B cell (primary cell): ENCODE results near the gene KISS1R. TPM values are rescaled to one million over a fixed set of nuclear protein-coding genes. Genes with fewer than 3 reads are reported as not detected.

Source experiments
- ATAC-seq: fragments of 200-7000 bp; cut with Tn5 transposase; one replicate; pipeline ENCODE4 v1.10.0; 2021; ENCODE audit warnings: low read depth, mild to moderate bottlenecking, moderate number of reproducible peaks, moderate library complexity
- CTCF ChIA-PET: fragments of 350-600 bp; sonication (Branson Sonifier 250); formaldehyde crosslinking; loops from one replicate; lab custom pipeline; 2021; ENCODE audit warnings: antibody characterized with exemption, inconsistent platforms; lab: Charles Lee
- POLR2A ChIA-PET: fragments of 350-600 bp; sonication (Branson Sonifier 250); formaldehyde crosslinking; loops from one replicate; lab custom pipeline; 2021; ENCODE audit warnings: antibody characterized with exemption; lab: Charles Lee
- DNase-seq: peaks from one replicate; pipeline ENCODE4 v3.0.0; 2013
- H2AFZ ChIP-seq: 2 replicates; pipeline ENCODE4 v1.6.1; 2012; ENCODE audit warnings: mild to moderate bottlenecking, low read depth, low read length; ENCODE audit not compliant: insufficient read depth, poor library complexity, severe bottlenecking
- H3K27ac ChIP-seq, 2 donors: 1 replicate in 1 of 2; 2 replicates in 1 of 2; pipeline ENCODE4 v1.5.1; 2012 to 2013; ENCODE audit warnings: low read length in 2 of 2, mild to moderate bottlenecking in 2 of 2, moderate library complexity in 1 of 2
- H3K27me3 ChIP-seq, 4 experiments: fragments of 200-600 bp in 1 of 4; sonication (generic) in 1 of 4; replicated peaks in 1 of 4; 1 replicate in 2 of 4; 2 replicates in 2 of 4; pipeline versions ENCODE4 v1.6.1 to v1.7.0; 2013 to 2016; ENCODE audit warnings: low read length in 3 of 4, mild to moderate bottlenecking in 2 of 4, mixed read lengths in 1 of 4, moderate library complexity in 1 of 4; ENCODE audit not compliant: insufficient read depth in 4 of 4, control insufficient read depth in 3 of 4; ENCODE audit errors: control extremely low read depth in 1 of 4
- H3K36me3 ChIP-seq, 2 experiments: replicated peaks in 1 of 2; 1 replicate in 1 of 2; 2 replicates in 1 of 2; pipeline versions ENCODE4 v1.6.1 to v1.7.1; 2013; ENCODE audit warnings: low read length in 1 of 2; ENCODE audit not compliant: insufficient read depth in 2 of 2, control insufficient read depth in 1 of 2; ENCODE audit errors: control extremely low read depth in 1 of 2, extremely low read depth in 1 of 2
- H3K4me1 ChIP-seq, 2 donors: fragments of 200-600 bp in 1 of 2; sonication (generic) in 1 of 2; 1 replicate in 1 of 2; 2 replicates in 1 of 2; pipeline versions ENCODE4 v1.5.1 to v1.6.1; 2013 to 2017; ENCODE audit warnings: low read length in 2 of 2; ENCODE audit not compliant: control insufficient read depth in 2 of 2, insufficient read depth in 2 of 2
- H3K4me2 ChIP-seq: replicated peaks from 2 replicates; pipeline ENCODE3; 2012; ENCODE audit warnings: mild to moderate bottlenecking, low read depth, low read length; ENCODE audit not compliant: poor library complexity, severe bottlenecking
- H3K4me3 ChIP-seq, 5 experiments: fragments of 200-600 bp in 1 of 5; sonication (generic) in 1 of 5; 1 replicate in 3 of 5; 2 replicates in 2 of 5; pipeline versions ENCODE4 v1.5.1 to v1.7.0; 2011 to 2016; ENCODE audit warnings: low read length in 4 of 5, mild to moderate bottlenecking in 4 of 5, low read depth in 2 of 5, control low read depth in 1 of 5, moderate library complexity in 1 of 5; ENCODE audit not compliant: insufficient read depth in 1 of 5; ENCODE audit errors: control extremely low read depth in 1 of 5, extremely low read depth in 1 of 5
- H3K79me2 ChIP-seq: fragments of 200-600 bp; sonication (generic); one replicate; pipeline ENCODE4 v1.6.0; 2016; ENCODE audit warnings: low read length; ENCODE audit not compliant: control insufficient read depth, insufficient read depth
- H3K9ac ChIP-seq: fragments of 200-600 bp; sonication (generic); 2 replicates; pipeline ENCODE4 v1.6.1; 2017; ENCODE audit warnings: mild to moderate bottlenecking, low read length, moderate library complexity
- H3K9me3 ChIP-seq, 3 donors: one replicate each; pipeline versions ENCODE4 v1.6.1 to v1.7.1; 2013; ENCODE audit warnings: low read length in 2 of 3; ENCODE audit not compliant: control insufficient read depth in 2 of 3, insufficient read depth in 1 of 3; ENCODE audit errors: control extremely low read depth in 1 of 3
- H4K20me1 ChIP-seq: 2 replicates; pipeline ENCODE4 v1.6.0; 2012; ENCODE audit warnings: mild to moderate bottlenecking, low read length; ENCODE audit not compliant: insufficient read depth, control insufficient read depth, poor library complexity, severe bottlenecking
- H3K27ac Mint-ChIP-seq: one replicate; pipeline ENCODE4 v1.8.0; 2021; ENCODE audit warnings: mixed read lengths
- H3K27me3 Mint-ChIP-seq: one replicate; pipeline ENCODE4 v1.8.0; 2021; ENCODE audit warnings: mixed read lengths
- H3K4me1 Mint-ChIP-seq: one replicate; pipeline ENCODE4 v1.8.0; 2021; ENCODE audit warnings: mixed read lengths
- H3K4me3 Mint-ChIP-seq: one replicate; pipeline ENCODE4 v1.8.0; 2021; ENCODE audit warnings: mixed read lengths
- H3K9me3 Mint-ChIP-seq: one replicate; pipeline ENCODE4 v1.8.0; 2022; ENCODE audit warnings: mixed read lengths; ENCODE audit not compliant: insufficient read depth
- EZH2 ChIP-seq: IDR thresholded peaks from 2 replicates; pipeline ENCODE4 v1.6.1; 2012; ENCODE audit warnings: borderline replicate concordance, low read depth, mild to moderate bottlenecking, moderate library complexity, low read length; ENCODE audit not compliant: insufficient read depth, poor library complexity, severe bottlenecking
- WGBS: methylation state at CpG from one replicate; pipeline ENCODE4 v1.1.5; 2013; ENCODE audit warnings: missing lambda C conversion rate; ENCODE audit not compliant: insufficient coverage; 5-methylcytosine and 5-hydroxymethylcytosine counted together
- intact Hi-C: fragments of 100-400 bp; cut with micrococcal nuclease; formaldehyde crosslinking; loops from one replicate; pipeline ENCODE4 v1.10.0; 2022
- polyA plus RNA-seq: library from polyadenylated mRNA; depleted of rRNA; stranded (reverse); fragments of >200 nt; gene quantifications from 2 replicates; pipeline ENCODE4 v1.2.3, GENCODE V29; 2012
- total RNA-seq, 2 donors: library from RNA; stranded (reverse); fragments of 120-200 nt in 1 of 2; gene quantifications; 1 replicate in 1 of 2; 2 replicates in 1 of 2; pipeline versions ENCODE4 v1.2.3 to v1.2.4, GENCODE V29; 2013 to 2022
- TF ChIP-seq, protein P1 (sequence below): fragments of 200-600 bp; IDR thresholded peaks from one replicate; pipeline ENCODE4 v1.8.0; 2022; ENCODE audit warnings: antibody characterized with exemption, mild to moderate bottlenecking

KISS1R gene
- total and polyA plus RNA-seq, 2 donors (not counting 1 experiment from before 2014, with no cell fraction given): 0.79 to 1.3 TPM

DNA sequence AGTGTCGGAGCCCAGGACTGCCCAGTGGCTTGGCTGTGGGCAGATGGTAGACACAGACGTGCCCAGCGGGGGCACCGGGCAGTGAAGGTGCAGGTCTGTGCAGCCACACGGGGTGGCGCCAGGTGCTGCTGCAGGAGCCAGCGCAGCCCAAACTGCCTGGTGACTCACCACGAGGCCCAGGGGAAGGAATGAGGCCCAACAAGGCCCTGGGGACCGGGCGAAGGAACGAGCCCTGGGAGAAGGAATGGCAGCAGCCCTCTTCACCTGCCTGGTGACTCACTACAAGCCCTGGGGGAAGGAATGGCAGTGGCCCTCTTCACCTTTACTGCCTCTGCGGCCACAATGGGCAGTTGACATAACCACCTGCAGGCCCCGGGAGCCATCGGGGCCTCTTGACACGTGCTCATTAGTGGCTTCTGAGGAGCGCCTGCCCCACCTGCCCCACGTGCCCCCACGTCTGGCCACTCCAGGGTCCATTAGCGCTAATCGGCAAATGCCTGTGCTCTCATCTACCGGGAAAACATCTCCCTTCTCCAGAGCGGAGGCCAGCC is 33.4 kb upstream of the KISS1R start:
- Mint-ChIP-seq H3K27me3 (no peaks in the 10 kb centered on the region), H3K9me3 (no peaks in the 10 kb centered on the region), H3K4me3 (no peak overlapping the region), H3K27ac (no peak overlapping the region), H3K4me1 (no peaks in the 10 kb centered on the region)
- no peaks in the 10 kb centered on the region for H3K9me3 ChIP-seq
- intact Hi-C loops: no loop called here
- CTCF ChIA-PET: interaction anchor here (1.2 kb wide), 1 partner anchor 36 kb away, joined by 3 read pairs; no protein-coding TSS in a partner anchor
- POLR2A ChIA-PET: interaction anchor here (0.7 kb wide), 1 partner anchor 20 kb away, joined by 6 read pairs; no protein-coding TSS in a partner anchor
- H4K20me1 ChIP-seq: peaks cover 51% of the 10 kb centered on the region
- 94% methylated on average over 22 of the region's 22 CpGs for WGBS
- no peak overlapping the region for H3K4me3 ChIP-seq
- TF ChIP-seq EZH2: no peak
- TF ChIP-seq, protein P1, sequence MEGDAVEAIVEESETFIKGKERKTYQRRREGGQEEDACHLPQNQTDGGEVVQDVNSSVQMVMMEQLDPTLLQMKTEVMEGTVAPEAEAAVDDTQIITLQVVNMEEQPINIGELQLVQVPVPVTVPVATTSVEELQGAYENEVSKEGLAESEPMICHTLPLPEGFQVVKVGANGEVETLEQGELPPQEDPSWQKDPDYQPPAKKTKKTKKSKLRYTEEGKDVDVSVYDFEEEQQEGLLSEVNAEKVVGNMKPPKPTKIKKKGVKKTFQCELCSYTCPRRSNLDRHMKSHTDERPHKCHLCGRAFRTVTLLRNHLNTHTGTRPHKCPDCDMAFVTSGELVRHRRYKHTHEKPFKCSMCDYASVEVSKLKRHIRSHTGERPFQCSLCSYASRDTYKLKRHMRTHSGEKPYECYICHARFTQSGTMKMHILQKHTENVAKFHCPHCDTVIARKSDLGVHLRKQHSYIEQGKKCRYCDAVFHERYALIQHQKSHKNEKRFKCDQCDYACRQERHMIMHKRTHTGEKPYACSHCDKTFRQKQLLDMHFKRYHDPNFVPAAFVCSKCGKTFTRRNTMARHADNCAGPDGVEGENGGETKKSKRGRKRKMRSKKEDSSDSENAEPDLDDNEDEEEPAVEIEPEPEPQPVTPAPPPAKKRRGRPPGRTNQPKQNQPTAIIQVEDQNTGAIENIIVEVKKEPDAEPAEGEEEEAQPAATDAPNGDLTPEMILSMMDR: no peak
- H3K4me2 ChIP-seq: no peak overlapping the region
- DNase-seq (no peak), ATAC-seq (peak; percentile 36)
- H2AFZ ChIP-seq: no peak overlapping the region
- H3K79me2 ChIP-seq: peaks cover 58% of the 10 kb centered on the region
- H3K36me3 ChIP-seq: peaks cover 0 to 75% of the 10 kb centered on the region in 2 experiments
- no peak overlapping the region for H3K9ac ChIP-seq
- H3K4me1 ChIP-seq: peaks cover 0 to 11% of the 10 kb centered on the region in 2 donors
- H3K27me3 ChIP-seq: no peaks in the 10 kb centered on the region
- H3K27ac ChIP-seq: no peak overlapping the region

DNA sequence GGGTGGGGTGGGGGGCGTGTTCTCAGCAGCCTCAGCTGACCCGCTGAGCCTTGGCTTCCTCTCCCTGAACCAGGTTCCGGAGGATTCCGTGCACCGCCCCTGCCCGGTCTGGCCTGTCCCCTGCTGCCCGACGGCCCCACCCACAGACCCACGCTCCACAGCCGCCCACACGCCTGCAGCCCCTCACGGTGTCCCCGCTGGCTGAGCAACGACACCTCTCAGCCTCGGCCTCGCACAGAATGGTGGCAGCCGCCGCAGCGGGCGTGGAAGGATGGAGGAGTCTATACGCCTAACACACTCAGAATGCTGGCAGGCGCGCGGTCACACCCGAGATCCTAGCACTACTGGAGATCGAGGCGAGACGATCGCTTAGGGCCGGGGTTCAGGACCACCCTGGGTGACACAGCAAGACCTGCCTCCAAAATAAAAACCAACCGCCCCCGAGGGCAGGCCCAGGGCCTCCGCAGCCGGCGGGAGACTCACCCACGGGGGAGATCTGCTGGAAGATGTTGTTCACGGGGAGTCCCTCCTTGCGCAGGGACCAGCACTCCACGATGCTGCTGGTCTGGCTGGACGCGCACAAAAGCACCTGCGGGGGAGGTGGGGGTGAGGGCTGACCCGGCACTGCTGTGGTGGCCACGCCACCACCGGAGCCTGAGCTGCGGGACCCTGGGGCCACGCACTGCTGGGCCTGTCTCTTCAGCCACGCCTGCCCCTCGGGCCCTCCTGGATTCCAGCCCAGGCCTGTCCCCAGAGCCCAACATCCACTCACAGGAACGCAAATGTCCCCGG is 32.5 kb upstream of the KISS1R start:
- Histone ChIP-seq H2AFZ (no peak overlapping the region), H3K4me1 (peaks cover 0 to 17% of the 10 kb centered on the region in 2 donors), H3K4me2 (no peak overlapping the region), H3K4me3 (no peak overlapping the region), H3K9ac (no peak overlapping the region), H3K36me3 (peaks cover 0 to 77% of the 10 kb centered on the region in 2 experiments), H3K79me2 (peaks cover 60% of the 10 kb centered on the region), H3K9me3 (no peaks in the 10 kb centered on the region), H3K27ac (no peak overlapping the region), H3K27me3 (no peaks in the 10 kb centered on the region), H4K20me1 (peaks cover 46% of the 10 kb centered on the region)
- TF ChIP-seq, protein P1: no peak
- TF ChIP-seq EZH2: no peak
- no peaks in the 10 kb centered on the region for H3K4me1 Mint-ChIP-seq
- no peaks in the 10 kb centered on the region for H3K27me3 Mint-ChIP-seq
- intact Hi-C loops: no loop called here
- POLR2A ChIA-PET: no interaction called here
- no peak for DNase-seq
- H3K4me3 Mint-ChIP-seq: no peak overlapping the region
- H3K9me3 Mint-ChIP-seq: no peaks in the 10 kb centered on the region
- 97% methylated on average over 49 of the region's 51 CpGs for WGBS
- ATAC-seq: no peak
- H3K27ac Mint-ChIP-seq: no peak overlapping the region
- CTCF ChIA-PET: interaction anchor here (0.7 kb wide), 1 partner anchor 122 kb away, joined by 3 read pairs; no protein-coding TSS in a partner anchor
